Measurements from ENCODE around the gene PADI1.
"Not testable (repeated sequence)": the region's sequence is repeated elsewhere in the genome, so short reads cannot be mapped to it uniquely, and the experiment has no call there.

The PADI1 gene

GRCh38 chr1:17217607-17218006 lies 12.7 kb downstream of the PADI1 start:
- DNase-seq (ENCODE audit: low spot score) = no peak

DNA sequence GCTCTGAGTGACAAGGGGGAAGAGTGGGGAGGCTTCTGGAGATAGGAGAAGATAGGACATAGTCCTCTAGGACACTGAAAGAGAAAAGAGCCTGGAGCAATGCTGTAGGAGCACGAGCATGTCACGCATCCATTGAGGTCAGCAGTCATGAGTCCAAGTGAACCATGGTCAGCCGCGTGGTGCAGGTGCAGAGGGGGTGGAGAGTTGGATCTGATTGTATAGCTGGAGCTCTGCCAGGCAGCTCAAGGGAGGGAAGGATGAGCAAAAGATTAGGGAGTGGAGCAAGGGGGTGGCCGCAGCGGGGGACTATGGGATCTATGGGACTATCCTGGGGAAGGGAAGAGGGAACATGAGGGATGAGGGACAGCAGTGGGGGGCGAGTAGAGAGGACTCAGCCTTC lies 14.0 kb downstream of the PADI1 start:
- no peak for DNase-seq (ENCODE audit: low spot score)

GRCh38 chr1:17220287-17220686 lies 15.4 kb downstream of the PADI1 start:
- DNase-seq (ENCODE audit: low spot score) = no peak

DNA sequence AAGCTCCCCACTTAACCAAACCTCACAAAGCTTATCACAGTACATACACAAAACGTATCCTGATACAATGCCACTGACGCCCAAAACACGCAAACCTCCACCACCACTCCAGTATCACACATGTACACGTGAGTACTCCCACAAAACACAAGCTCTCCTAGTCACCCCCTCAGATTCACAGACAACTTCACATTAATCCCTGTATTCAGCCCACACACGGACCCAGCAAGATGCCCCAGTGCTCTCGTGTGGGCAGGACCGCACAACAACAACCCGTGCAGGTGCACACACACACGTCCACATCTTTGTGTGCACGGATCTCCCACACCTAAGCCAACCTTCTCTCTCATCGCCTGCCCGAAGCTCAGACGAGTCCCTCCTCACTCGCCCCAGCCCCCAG lies 17.6 kb downstream of the PADI1 start:
- DNase-seq (ENCODE audit: low spot score) = no peak

GRCh38 chr1:17224434-17224833 lies 19.5 kb downstream of the PADI1 start:
- DNase-seq (ENCODE audit: low spot score) = no peak

DNA sequence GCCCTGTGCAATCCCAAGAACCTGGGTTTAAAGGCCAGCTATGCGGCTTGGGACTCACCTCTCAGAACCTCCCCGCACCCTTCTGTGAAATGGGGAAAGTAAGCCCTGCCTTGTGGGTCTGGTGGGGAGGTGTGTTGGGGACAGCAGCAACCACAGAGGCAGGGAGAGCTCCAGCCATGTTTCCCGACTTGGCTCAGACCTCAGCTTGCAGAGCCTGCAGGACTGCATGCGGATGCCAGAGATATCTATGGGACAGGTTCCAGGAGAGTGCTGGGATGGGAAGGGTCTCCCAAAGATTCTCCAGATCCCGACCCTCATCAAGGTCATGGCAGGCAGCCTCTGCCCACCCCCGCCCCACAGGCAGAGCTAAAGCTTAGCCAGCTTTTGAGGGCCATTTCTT lies 20.2 kb downstream of the PADI1 start:
- DNase-seq (ENCODE audit: low spot score) = no peak

GRCh38 chr1:17227358-17227915 lies 22.5 kb downstream of the PADI1 start:
- DNase-seq (ENCODE audit: low spot score) = no peak

DNA sequence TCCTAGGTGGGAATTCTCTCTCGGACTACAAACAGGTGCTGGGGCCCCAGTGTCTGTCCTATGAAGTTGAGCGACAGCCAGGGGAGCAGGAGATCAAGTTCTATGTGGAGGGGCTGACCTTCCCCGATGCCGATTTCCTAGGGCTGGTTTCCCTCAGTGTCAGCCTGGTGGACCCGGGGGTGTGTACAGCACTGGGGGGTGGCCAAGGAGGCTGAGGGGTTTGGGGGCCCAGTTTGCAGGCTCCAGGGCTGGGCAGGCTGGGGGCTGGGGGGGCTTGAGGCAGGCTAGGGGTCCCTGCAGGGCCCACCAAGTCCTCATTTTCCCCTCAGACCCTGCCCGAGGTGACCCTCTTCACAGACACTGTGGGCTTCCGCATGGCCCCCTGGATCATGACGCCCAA lies 23.7 kb downstream of the PADI1 start:
- DNase-seq (ENCODE audit: low spot score) = no peak

GRCh38 chr1:17229379-17229778 lies 24.5 kb downstream of the PADI1 start:
- DNase-seq (ENCODE audit: low spot score) = no peak

- no peak for DNase-seq (ENCODE audit: low spot score)
These were observed 25.2 kb downstream of the PADI1 start for GRCh38 chr1:17230106-17230505.

- DNase-seq (ENCODE audit: low spot score) = no peak
These were observed 25.9 kb downstream of the PADI1 start for GRCh38 chr1:17230671-17231310.

GRCh38 chr1:17232759-17233661 lies 28.1 kb downstream of the PADI1 start:
- peak; percentile 75 for DNase-seq (ENCODE audit: low spot score)

DNA sequence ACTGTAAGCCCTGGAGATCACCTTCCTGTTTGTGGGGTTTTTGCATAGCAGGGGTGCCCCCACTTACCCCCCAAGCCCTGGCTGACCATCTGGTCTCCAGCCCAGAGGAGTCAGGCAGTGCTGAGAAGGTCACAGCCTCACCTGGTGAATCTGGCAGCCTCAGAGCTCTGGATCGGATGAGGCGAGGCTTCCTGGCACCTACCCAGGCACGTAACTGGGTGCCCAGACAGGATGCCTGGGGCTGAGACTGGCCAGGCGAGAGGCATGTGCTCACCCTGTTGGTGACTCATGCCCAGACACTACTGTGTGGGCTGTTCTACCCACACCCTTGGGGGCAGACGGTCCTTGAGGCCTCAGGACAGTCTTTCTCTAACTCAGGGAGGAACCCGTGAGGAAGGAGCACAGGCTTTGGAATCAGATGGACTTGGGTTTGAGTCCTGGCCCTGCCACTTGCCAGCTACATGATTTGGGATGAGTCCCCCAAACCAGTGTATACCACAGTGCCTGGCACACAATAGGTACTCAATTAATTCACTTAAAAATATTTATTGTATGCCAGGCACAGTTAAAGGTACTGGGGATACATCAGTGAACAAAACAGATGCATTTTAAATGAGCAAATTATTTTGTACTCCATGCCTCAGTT lies 28.9 kb downstream of the PADI1 start:
- DNase-seq (ENCODE audit: low spot score) = peak; percentile 94

DNA sequence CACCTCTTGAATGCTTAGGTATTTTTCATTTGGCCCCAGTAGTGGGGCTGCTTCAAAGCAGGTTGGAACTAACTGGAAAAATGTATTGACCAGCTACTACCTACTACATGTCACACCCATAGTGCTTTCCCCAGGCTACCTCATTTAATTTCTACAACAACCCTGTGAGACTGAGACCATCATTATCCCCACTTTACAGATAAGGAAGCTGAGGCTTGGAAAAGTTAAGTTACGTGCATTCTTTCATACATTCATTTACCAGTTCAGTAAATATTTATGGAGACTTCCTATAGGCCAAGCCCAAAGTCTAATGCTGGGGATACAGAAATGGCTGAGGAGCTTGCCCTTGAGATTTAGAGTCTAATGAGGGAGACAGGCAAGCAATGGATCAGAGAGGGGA lies 29.5 kb downstream of the PADI1 start:
- no peak for DNase-seq (ENCODE audit: low spot score)

DNA sequence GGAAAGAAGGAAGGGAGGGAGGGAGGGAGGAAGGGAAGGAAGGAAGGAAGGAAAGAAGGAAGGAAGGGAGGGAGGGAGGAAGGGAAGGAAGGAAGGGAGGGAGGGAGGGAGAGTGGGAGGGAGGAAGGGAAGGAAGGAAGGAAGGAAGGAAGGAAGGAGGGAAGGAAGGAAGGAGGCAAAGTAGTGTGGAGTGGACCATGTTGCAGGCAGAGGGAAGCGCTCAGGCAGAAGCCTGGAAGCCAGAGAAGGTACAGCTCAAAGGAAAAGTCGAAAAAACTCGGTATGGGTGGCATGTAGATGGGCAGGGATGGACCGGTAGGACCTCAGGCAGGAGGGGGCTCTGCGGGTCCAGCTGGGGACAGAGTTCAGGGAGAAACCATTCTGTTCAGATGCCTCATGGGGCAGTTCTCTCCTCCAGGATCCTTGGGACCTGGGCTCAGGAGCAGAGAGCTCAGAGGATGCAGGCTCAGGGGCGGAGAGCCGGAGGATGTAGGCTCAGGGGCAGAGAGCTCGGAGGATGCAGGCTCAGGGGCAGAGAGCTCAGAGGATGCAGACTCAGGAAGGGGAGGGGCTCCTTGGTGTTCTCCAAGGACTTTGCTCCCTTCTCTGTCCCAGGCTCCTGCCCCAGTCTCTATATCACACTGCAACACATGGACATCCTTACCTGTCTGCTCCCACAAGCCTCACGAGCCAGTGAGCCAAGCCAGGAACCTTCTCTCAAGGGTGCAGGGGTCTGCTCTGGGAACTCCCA lies 30.4 kb downstream of the PADI1 start:
- no peak for DNase-seq (ENCODE audit: low spot score)

GRCh38 chr1:17236779-17237560 lies 32.0 kb downstream of the PADI1 start:
- peak; percentile 85 for DNase-seq (ENCODE audit: low spot score)

DNA sequence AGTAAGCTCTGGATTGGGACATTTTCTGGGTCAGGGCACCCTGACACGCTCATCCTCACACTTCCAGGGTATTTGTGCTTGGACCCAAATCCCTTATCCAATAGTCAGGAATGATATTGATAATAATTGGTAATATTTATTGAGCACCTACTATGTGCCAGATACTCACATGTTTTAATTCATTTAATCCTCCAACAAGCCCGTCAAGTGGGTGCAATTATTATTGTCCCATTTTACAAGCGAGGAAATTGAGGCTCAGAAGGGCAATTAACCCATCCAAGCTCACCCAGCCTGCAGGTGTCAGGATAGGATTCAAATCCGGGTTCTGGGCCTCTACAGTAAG lies 32.6 kb downstream of the PADI1 start:
- no peak for DNase-seq (ENCODE audit: low spot score)

- DNase-seq (ENCODE audit: low spot score) = peak; percentile 93
These were observed 34.5 kb downstream of the PADI1 start for GRCh38 chr1:17239420-17239819.

- not testable (repeated sequence) for DNase-seq (ENCODE audit: low spot score)
These were observed 36.3 kb downstream of the PADI1 start for GRCh38 chr1:17241011-17241779.

- not testable (repeated sequence) for DNase-seq (ENCODE audit: low spot score)
These were observed 36.8 kb downstream of the PADI1 start for GRCh38 chr1:17241780-17242074.

GRCh38 chr1:17243274-17243673 lies 38.3 kb downstream of the PADI1 start:
- DNase-seq (ENCODE audit: low spot score) = no peak
